Keratinocyte (primary cell): Measurements from ENCODE around the gene TBC1D14. TPM values are rescaled to one million over a fixed set of nuclear protein-coding genes. Genes with fewer than 3 reads are reported as not detected.

ENCODE experiments used
- DNase-seq: peaks from one replicate; pipeline ENCODE4 v3.0.0-alpha.2; 2011; ENCODE audit warnings: low read depth, missing footprints, low spot score
- FAIRE-seq: peaks from 2 replicates; lab custom pipeline; 2011; peaks lifted over from hg19 to GRCh38; lab: Jason Lieb, UNC
- H2AFZ ChIP-seq: 2 replicates; pipeline ENCODE4 v1.6.0; 2012; ENCODE audit warnings: low read length, control low read depth, inconsistent platforms; ENCODE audit not compliant: control insufficient read depth
- H3K27ac ChIP-seq: 2 replicates; pipeline ENCODE4 v1.5.1; 2011; ENCODE audit warnings: low read length; ENCODE audit not compliant: control insufficient read depth, insufficient read depth
- H3K27me3 ChIP-seq: 3 replicates; pipeline ENCODE4 v1.6.0; 2011; ENCODE audit warnings: low read length; ENCODE audit not compliant: control insufficient read depth, insufficient read depth; ENCODE audit errors: extremely low read depth
- H3K36me3 ChIP-seq, 2 experiments: 2 replicates in 1 of 2; 3 replicates in 1 of 2; pipeline ENCODE4 v1.5.1; 2011; ENCODE audit warnings: low read length in 2 of 2, mild to moderate bottlenecking in 1 of 2; ENCODE audit not compliant: control insufficient read depth in 2 of 2, insufficient read depth in 2 of 2; ENCODE audit errors: extremely low read depth in 1 of 2
- H3K4me1 ChIP-seq: 3 replicates; pipeline ENCODE4 v1.5.1; 2011; ENCODE audit warnings: low read length; ENCODE audit not compliant: control insufficient read depth, insufficient read depth; ENCODE audit errors: extremely low read depth
- H3K4me2 ChIP-seq: 3 replicates; pipeline ENCODE4 v1.6.0; 2011; ENCODE audit warnings: low read depth, low read length; ENCODE audit not compliant: control insufficient read depth, insufficient read depth; ENCODE audit errors: extremely low read depth
- H3K4me3 ChIP-seq, 3 experiments: fragments of 200-600 bp in 1 of 3; sonication (generic) in 1 of 3; 2 replicates in 2 of 3; 3 replicates in 1 of 3; pipeline ENCODE4 v1.5.1; 2011 to 2016; ENCODE audit warnings: low read length in 3 of 3, mild to moderate bottlenecking in 3 of 3, control low read depth in 2 of 3, inconsistent platforms in 1 of 3, low read depth in 1 of 3, mixed read lengths in 1 of 3, mixed run types in 1 of 3, moderate library complexity in 1 of 3; ENCODE audit not compliant: control insufficient read depth in 2 of 3, insufficient read depth in 2 of 3; ENCODE audit errors: extremely low read depth in 1 of 3
- H3K79me2 ChIP-seq: 2 replicates; pipeline ENCODE4 v1.6.0; 2012; ENCODE audit warnings: low read length; ENCODE audit not compliant: control insufficient read depth, insufficient read depth
- H3K9ac ChIP-seq: 3 replicates; pipeline ENCODE4 v1.6.0; 2011; ENCODE audit warnings: low read length; ENCODE audit not compliant: control insufficient read depth, insufficient read depth; ENCODE audit errors: extremely low read depth
- H3K9me1 ChIP-seq: 3 replicates; pipeline ENCODE4 v1.6.0; 2011; ENCODE audit warnings: low read length; ENCODE audit not compliant: control insufficient read depth, insufficient read depth; ENCODE audit errors: extremely low read depth
- H3K9me3 ChIP-seq: 2 replicates; pipeline ENCODE4 v1.5.1; 2012; ENCODE audit warnings: low read depth, low read length; ENCODE audit not compliant: control insufficient read depth
- H4K20me1 ChIP-seq: 3 replicates; pipeline ENCODE4 v1.6.0; 2011; ENCODE audit warnings: low read length; ENCODE audit not compliant: control insufficient read depth, insufficient read depth; ENCODE audit errors: extremely low read depth
- EZH2 ChIP-seq: IDR thresholded peaks from one replicate; pipeline ENCODE4 v1.6.1; 2012; ENCODE audit warnings: inconsistent platforms, mild to moderate bottlenecking, low read length, moderate library complexity
- dilution Hi-C: fragments of 300-500 bp; cut with MboI; formaldehyde crosslinking; loops from one replicate; pipeline ENCODE4 v1.7.0; 2020; ENCODE audit warnings: low sequenced_read_pairs; ENCODE audit not compliant: extremely low pct_ligation_motif_present
- polyA plus RNA-seq, 5 experiments: library from polyadenylated mRNA; depleted of rRNA in 3 of 5; stranded (reverse) in 3 of 5; stranded (forward) in 1 of 5; unstranded in 1 of 5; fragments of >200 nt; gene quantifications; 1 replicate in 1 of 5; 2 replicates in 3 of 5; 3 replicates in 1 of 5; pipeline versions ENCODE4 v1.2.1 to v1.2.3, GENCODE V29; 2011 to 2012; ENCODE audit warnings: missing spikeins in 2 of 5, low read depth in 1 of 5, low replicate concordance in 1 of 5
- TF ChIP-seq, protein P1 (sequence below), 3 experiments: IDR thresholded peaks in 1 of 3; conservative IDR thresholded peaks in 1 of 3; optimal IDR thresholded peaks in 1 of 3; 2 replicates in 2 of 3; 3 replicates in 1 of 3; pipeline versions ENCODE3 to v1.5.1; 2011; ENCODE audit warnings: low read length in 3 of 3, mild to moderate bottlenecking in 3 of 3, moderate library complexity in 2 of 3, control low read depth in 1 of 3, inconsistent platforms in 1 of 3; ENCODE audit not compliant: insufficient read depth in 2 of 3; ENCODE audit errors: extremely low read depth in 1 of 3

TBC1D14 gene
- polyA plus RNA-seq, 1 donor (not counting 4 experiments of a cell fraction or from before 2014, with no cell fraction given) = 55.1 TPM

DNA sequence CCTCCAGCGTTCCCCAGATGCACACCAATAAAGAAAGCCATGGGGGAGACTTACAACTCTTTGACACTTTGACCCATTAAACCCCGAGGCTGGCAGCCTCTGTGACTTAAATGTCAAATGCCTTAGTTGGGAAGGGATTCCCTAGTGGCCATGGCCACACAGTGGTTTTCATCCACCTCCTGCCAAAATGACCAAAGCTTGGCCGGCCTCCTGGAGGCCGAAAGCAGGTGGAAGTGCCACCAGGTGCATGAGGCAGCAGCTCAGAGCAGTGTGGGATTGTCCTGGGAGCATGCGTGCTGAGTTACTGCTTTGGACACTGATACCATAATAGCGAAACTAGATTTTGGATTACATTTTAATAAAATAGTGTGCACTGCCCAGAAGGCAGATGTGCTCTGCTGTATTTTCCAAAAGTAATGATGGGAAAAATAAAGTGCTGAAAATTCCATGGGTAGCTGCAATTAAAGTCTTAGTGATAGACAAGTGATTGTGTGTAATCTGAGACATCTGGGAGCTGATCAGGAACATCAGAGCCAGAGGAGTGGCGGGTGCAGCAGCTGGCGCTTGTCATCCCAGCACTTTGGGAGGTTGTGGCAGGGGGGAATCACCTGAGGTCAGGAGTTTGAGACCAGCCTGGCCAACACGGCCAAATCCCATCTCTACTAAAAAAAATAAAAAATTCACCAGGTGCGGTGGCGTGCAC, 93.7 kb downstream of the TBC1D14 start:
- Histone ChIP-seq H3K4me3 (no peak overlapping the region), H3K9ac (no peak overlapping the region), H3K27ac (no peak overlapping the region), H3K36me3 (peaks cover 33 to 71% of the 10 kb centered on the region in 2 experiments), H3K4me1 (peaks cover 28% of the 10 kb centered on the region), H3K79me2 (peaks cover 9% of the 10 kb centered on the region), H3K4me2 (no peak overlapping the region), H3K9me1 (no peaks in the 10 kb centered on the region), H3K27me3 (no peaks in the 10 kb centered on the region), H3K9me3 (no peaks in the 10 kb centered on the region), H4K20me1 (no peaks in the 10 kb centered on the region), H2AFZ (no peak overlapping the region)
- DNase-seq = no peak
- TF ChIP-seq, protein P1, sequence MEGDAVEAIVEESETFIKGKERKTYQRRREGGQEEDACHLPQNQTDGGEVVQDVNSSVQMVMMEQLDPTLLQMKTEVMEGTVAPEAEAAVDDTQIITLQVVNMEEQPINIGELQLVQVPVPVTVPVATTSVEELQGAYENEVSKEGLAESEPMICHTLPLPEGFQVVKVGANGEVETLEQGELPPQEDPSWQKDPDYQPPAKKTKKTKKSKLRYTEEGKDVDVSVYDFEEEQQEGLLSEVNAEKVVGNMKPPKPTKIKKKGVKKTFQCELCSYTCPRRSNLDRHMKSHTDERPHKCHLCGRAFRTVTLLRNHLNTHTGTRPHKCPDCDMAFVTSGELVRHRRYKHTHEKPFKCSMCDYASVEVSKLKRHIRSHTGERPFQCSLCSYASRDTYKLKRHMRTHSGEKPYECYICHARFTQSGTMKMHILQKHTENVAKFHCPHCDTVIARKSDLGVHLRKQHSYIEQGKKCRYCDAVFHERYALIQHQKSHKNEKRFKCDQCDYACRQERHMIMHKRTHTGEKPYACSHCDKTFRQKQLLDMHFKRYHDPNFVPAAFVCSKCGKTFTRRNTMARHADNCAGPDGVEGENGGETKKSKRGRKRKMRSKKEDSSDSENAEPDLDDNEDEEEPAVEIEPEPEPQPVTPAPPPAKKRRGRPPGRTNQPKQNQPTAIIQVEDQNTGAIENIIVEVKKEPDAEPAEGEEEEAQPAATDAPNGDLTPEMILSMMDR (optimal IDR thresholded peaks at IDR 0.05 in 1 of 3, IDR thresholded peaks at IDR 0.05 in 1 of 3, conservative IDR thresholded peaks at IDR 0.05 in 1 of 3; ENCODE audit: extremely low read depth in 1 of 3, insufficient read depth in 2 of 3, low read length in 3 of 3) = no peak
- no peak for TF ChIP-seq EZH2
- FAIRE-seq = no peak
- dilution Hi-C loops = no loop called here

DNA sequence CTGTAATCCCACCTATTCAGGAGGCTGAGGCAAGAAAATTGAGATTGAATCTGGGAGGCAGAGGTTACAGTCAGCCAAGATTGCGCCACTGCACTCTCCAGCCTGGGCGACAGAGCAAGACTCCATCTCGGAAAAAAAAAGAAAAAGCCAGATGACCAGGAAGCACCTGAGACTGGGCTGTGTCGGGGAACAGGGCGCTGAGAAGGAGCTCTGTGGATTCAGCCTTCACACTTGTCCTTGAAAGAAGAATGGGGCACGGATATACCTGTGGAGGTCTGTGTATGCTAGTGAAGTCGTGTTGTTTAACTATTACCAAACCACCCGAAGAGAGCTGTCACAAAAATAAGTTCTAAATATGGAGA, 94.2 kb downstream of the TBC1D14 start:
- Histone ChIP-seq H4K20me1 (no peaks in the 10 kb centered on the region), H3K9ac (no peak overlapping the region), H3K79me2 (peaks cover 9% of the 10 kb centered on the region), H3K9me1 (no peaks in the 10 kb centered on the region), H3K27me3 (no peaks in the 10 kb centered on the region), H3K4me3 (no peak overlapping the region), H3K36me3 (peaks cover 33 to 75% of the 10 kb centered on the region in 2 experiments), H3K4me1 (peaks cover 23% of the 10 kb centered on the region), H3K27ac (no peak overlapping the region), H3K4me2 (no peak overlapping the region), H3K9me3 (no peaks in the 10 kb centered on the region), H2AFZ (no peak overlapping the region)
- no peak for TF ChIP-seq EZH2
- no peak for DNase-seq
- FAIRE-seq = no peak
- dilution Hi-C loops = no loop called here
